GM12878 (cell line): Measurements from ENCODE around the gene PADI2. TPM values are rescaled to one million over a fixed set of nuclear protein-coding genes. Genes with fewer than 3 reads are reported as not detected.

ENCODE experiments used
- ATAC-seq: fragments of 200-7000 bp; cut with Tn5 transposase; 3 replicates; pipeline ENCODE4 v1.9.1; 2020; ENCODE audit warnings: mild to moderate bottlenecking, moderate library complexity
- BruUV-seq: library from RNA; stranded (reverse); fragments of 400-500 nt; replicated peaks from 2 replicates; lab custom pipeline; 2021; lab: Mats Ljungman, UMichigan
- CTCF ChIA-PET: fragments of 300-600 bp; sonication (Branson Sonifier 250); formaldehyde crosslinking; extraction: SDS; loops from one replicate; lab custom pipeline; 2021; ENCODE audit warnings: inconsistent platforms; lab: Yijun Ruan, JAX
- POLR2A ChIA-PET: fragments of 350-600 bp; formaldehyde crosslinking; extraction: SDS; loops from one replicate; lab custom pipeline; 2021; ENCODE audit warnings: inconsistent platforms; lab: Charles Lee
- RAD21 ChIA-PET: fragments of 300-600 bp; sonication (Branson Sonifier 250); formaldehyde crosslinking; loops from one replicate; lab custom pipeline; 2023; ENCODE audit warnings: antibody characterized with exemption; ENCODE audit not compliant: unreplicated experiment; lab: Charles Lee
- SMC1A ChIA-PET: fragments of 300-600 bp; sonication (Branson Sonifier 250); formaldehyde crosslinking; loops from one replicate; lab custom pipeline; 2023; ENCODE audit not compliant: unreplicated experiment, uncharacterized antibody; lab: Charles Lee
- DNase-seq: peaks from one replicate; pipeline ENCODE4 v3.0.0-alpha.2; 2011; ENCODE audit warnings: low read depth, low spot score
- FAIRE-seq: peaks from 3 replicates; lab custom pipeline; 2011; peaks lifted over from hg19 to GRCh38; lab: Jason Lieb, UNC
- H2AFZ ChIP-seq: 2 replicates; pipeline ENCODE4 v1.6.0; 2011; ENCODE audit warnings: low read depth, low read length, control low read depth; ENCODE audit not compliant: control insufficient read depth
- H3K27ac ChIP-seq: 2 replicates; pipeline ENCODE4 v1.5.1; 2011; ENCODE audit warnings: control low read depth; ENCODE audit not compliant: control insufficient read depth, insufficient read depth
- H3K27me3 ChIP-seq, 2 experiments: replicated peaks in 1 of 2; 2 replicates each; pipeline versions ENCODE4 v1.6.0 to v1.6.1; 2011; ENCODE audit warnings: low read length in 1 of 2; ENCODE audit not compliant: control insufficient read depth in 2 of 2, insufficient read depth in 2 of 2
- H3K36me3 ChIP-seq, 2 experiments: 2 replicates each; pipeline ENCODE4 v1.5.1; 2011; ENCODE audit warnings: low read length in 1 of 2; ENCODE audit not compliant: control insufficient read depth in 2 of 2, insufficient read depth in 2 of 2
- H3K4me1 ChIP-seq: 2 replicates; pipeline ENCODE4 v1.6.1; 2011; ENCODE audit warnings: mild to moderate bottlenecking, low read length, moderate library complexity, mixed read lengths; ENCODE audit not compliant: control insufficient read depth, insufficient read depth
- H3K4me2 ChIP-seq: 2 replicates; pipeline ENCODE4 v1.6.0; 2011; ENCODE audit warnings: control low read depth; ENCODE audit not compliant: control insufficient read depth, insufficient read depth
- H3K4me3 ChIP-seq: fragments of 200-600 bp; sonication (generic); 2 replicates; pipeline ENCODE4 v1.5.1; 2016
- H3K79me2 ChIP-seq: 2 replicates; pipeline ENCODE4 v1.6.0; 2011; ENCODE audit warnings: low read length; ENCODE audit not compliant: control insufficient read depth, insufficient read depth
- H3K9ac ChIP-seq: 2 replicates; pipeline ENCODE4 v1.8.0; 2011; ENCODE audit warnings: low read length, control low read depth, mixed read lengths; ENCODE audit not compliant: control insufficient read depth, insufficient read depth
- H3K9me3 ChIP-seq: replicated peaks from 3 replicates; pipeline ENCODE4 v1.5.1; 2011; ENCODE audit warnings: mild to moderate bottlenecking, low read length; ENCODE audit not compliant: control insufficient read depth, insufficient read depth
- H4K20me1 ChIP-seq: 2 replicates; pipeline ENCODE4 v1.6.0; 2011; ENCODE audit not compliant: control insufficient read depth, insufficient read depth
- CREB1 ChIP-seq: IDR thresholded peaks from 2 replicates; pipeline ENCODE4 v1.6.1; 2012; ENCODE audit warnings: low read depth, mild to moderate bottlenecking, inconsistent platforms
- CREM ChIP-seq: IDR thresholded peaks from 2 replicates; pipeline ENCODE4 v1.6.1; 2014; ENCODE audit warnings: antibody characterized with exemption, low read depth
- EGR1 ChIP-seq, 2 experiments: IDR thresholded peaks; 1 replicate in 1 of 2; 2 replicates in 1 of 2; pipeline ENCODE4 v1.6.1; 2011 to 2012; ENCODE audit warnings: low read depth in 2 of 2, low read length in 2 of 2, borderline replicate concordance in 1 of 2, mild to moderate bottlenecking in 1 of 2, moderate library complexity in 1 of 2
- ETV6 ChIP-seq, 2 experiments: fragments of 450-650 bp in 1 of 2; IDR thresholded peaks in 1 of 2; conservative IDR thresholded peaks in 1 of 2; 2 replicates each; pipeline ENCODE4 v1.6.1; 2014; ENCODE audit warnings: antibody characterized with exemption in 1 of 2, borderline replicate concordance in 1 of 2, low read depth in 1 of 2, mild to moderate bottlenecking in 1 of 2, moderate library complexity in 1 of 2
- IRF3 ChIP-seq: fragments of 450-650 bp; IDR thresholded peaks from 2 replicates; pipeline ENCODE4 v1.6.1; 2014; ENCODE audit warnings: mild to moderate bottlenecking
- KLF5 ChIP-seq: fragments of 450-650 bp; IDR thresholded peaks from 2 replicates; pipeline ENCODE4 v1.6.1; 2014; ENCODE audit warnings: mild to moderate bottlenecking; ENCODE audit not compliant: partially characterized antibody
- MLLT1 ChIP-seq: fragments of 450-650 bp; IDR thresholded peaks from 2 replicates; pipeline ENCODE4 v1.6.1; 2016; ENCODE audit warnings: mild to moderate bottlenecking
- MTA2 ChIP-seq: fragments of 450-650 bp; IDR thresholded peaks from 2 replicates; pipeline ENCODE4 v1.6.1; 2016; ENCODE audit warnings: low read depth, mild to moderate bottlenecking, moderate library complexity
- NFIC ChIP-seq: IDR thresholded peaks from 2 replicates; pipeline ENCODE4 v1.6.1; 2012; ENCODE audit warnings: low read depth, mild to moderate bottlenecking, inconsistent platforms, low read length, moderate library complexity
- RELA ChIP-seq: fragments of 450-650 bp; IDR thresholded peaks from 2 replicates; pipeline ENCODE4 v1.8.0; 2014; ENCODE audit warnings: borderline replicate concordance; ENCODE audit not compliant: partially characterized antibody
- RFX5 ChIP-seq: IDR thresholded peaks from 2 replicates; pipeline ENCODE4 v1.6.1; 2011; ENCODE audit warnings: low read depth, low read length, improper control_type of control experiment
- STAT1 ChIP-seq: fragments of 450-650 bp; conservative IDR thresholded peaks from 2 replicates; pipeline ENCODE4 v1.6.1; 2014; ENCODE audit warnings: antibody characterized with exemption, mild to moderate bottlenecking
- ZBTB33 ChIP-seq: fragments of 450-650 bp; IDR thresholded peaks from 2 replicates; pipeline ENCODE4 v1.6.1; 2017; ENCODE audit warnings: mild to moderate bottlenecking
- ZNF384 ChIP-seq: IDR thresholded peaks from 2 replicates; pipeline ENCODE4 v1.6.1; 2012; ENCODE audit warnings: low read depth, mild to moderate bottlenecking, low read length, improper control_type of control experiment, borderline replicate concordance
- ZZZ3 ChIP-seq: IDR thresholded peaks from 2 replicates; pipeline ENCODE4 v1.6.1; 2011; ENCODE audit warnings: low read depth; ENCODE audit not compliant: control insufficient read depth, insufficient read length
- WGBS: methylation state at CpG from one replicate; pipeline ENCODE4 v1.1.6; 2016; ENCODE audit warnings: low lambda C conversion rate; ENCODE audit not compliant: insufficient replicate concordance, insufficient coverage; ENCODE audit errors: missing lambda C conversion rate; 5-methylcytosine and 5-hydroxymethylcytosine counted together
- in situ Hi-C: fragments of 300-500 bp; cut with MboI; formaldehyde crosslinking; loops from 9 replicates; pipeline ENCODE4 v1.14.3; 2018; ENCODE audit warnings: mixed read lengths
- intact Hi-C: fragments of 100-400 bp; cut with micrococcal nuclease; formaldehyde crosslinking; loops from one replicate; pipeline ENCODE4 v1.14.2; 2022; ENCODE audit not compliant: unreplicated experiment
- polyA plus RNA-seq, 11 experiments: library from polyadenylated mRNA; depleted of rRNA in 4 of 11; unstranded in 6 of 11; stranded (reverse) in 5 of 11; fragments of >200 nt; fragmentation: Nextera tagmentation in 4 of 11; fragmentation: Illumina TruSeq in 1 of 11; extraction: Ambion mirVana in 4 of 11; extraction: Trizol in 1 of 11; gene quantifications; 1 replicate in 1 of 11; 2 replicates in 10 of 11; pipeline versions ENCODE4 v1.2.1 to v1.2.3, GENCODE V29; 2011 to 2016; ENCODE audit warnings: inconsistent platforms in 2 of 11, missing spikeins in 2 of 11, low read depth in 1 of 11
- total RNA-seq, 4 experiments: library from RNA; depleted of rRNA in 3 of 4; stranded (reverse); fragments of >200 nt in 3 of 4; fragmentation: Illumina TruSeq in 1 of 4; extraction: Trizol in 1 of 4; gene quantifications; 2 replicates each; pipeline versions ENCODE4 v1.2.1 to v1.2.3, GENCODE V29; 2013 to 2021

Gene PADI2
- total and polyA plus RNA-seq, 10 of the 15 experiments (the other 5 are each of a cell fraction or from before 2014, with no cell fraction given), result 0.05 to 3.0 (median 0.10) TPM; not detected in 1

GRCh38 chr1:17067069-17067426 is 52.2 kb downstream of the PADI2 start (continued):
- TF ChIP-seq ZBTB33 (no peak), EGR1 (IDR thresholded peaks at IDR 0.05; ENCODE audit: borderline replicate concordance in 1 of 2, low read depth in 2 of 2, low read length in 2 of 2) (no peak), CREB1 (no peak), NFIC (no peak), STAT1 (no peak)

- Histone ChIP-seq H3K27ac (no peak overlapping the region), H3K9ac (no peak overlapping the region), H3K79me2 (no peaks in the 10 kb centered on the region), H3K4me1 (no peaks in the 10 kb centered on the region), H3K4me2 (no peak overlapping the region), H3K4me3 (no peak overlapping the region), H2AFZ (no peak overlapping the region; the same call in 1 of the 2 replicates), H3K36me3 (no peaks in the 10 kb centered on the region)
- DNase-seq (no peak), FAIRE-seq (no peak), ATAC-seq (no peak)
- CTCF ChIA-PET, result interaction anchor here (1.0 to 1.4 kb wide), 5 partner anchors 9 to 170 kb away, joined by 3 to 8 read pairs (median 3); no protein-coding TSS in a partner anchor
- RAD21 ChIA-PET, result interaction anchor here (0.7 to 1.8 kb wide), 4 partner anchors 48 to 171 kb away, joined by 3 to 9 read pairs (median 4); no protein-coding TSS in a partner anchor
- no peak for TF ChIP-seq MTA2
- no peak for TF ChIP-seq RFX5
- TF ChIP-seq ZZZ3, result no peak
- TF ChIP-seq CREM, result no peak
- TF ChIP-seq MLLT1, result no peak
- TF ChIP-seq IRF3, result no peak
- TF ChIP-seq ETV6 (conservative IDR thresholded peaks at IDR 0.05 in 1 of 2, IDR thresholded peaks at IDR 0.05 in 1 of 2; ENCODE audit: borderline replicate concordance in 1 of 2, low read depth in 1 of 2), result no peak
- no peak for TF ChIP-seq ZNF384
- TF ChIP-seq KLF5, result no peak
- TF ChIP-seq RELA, result no peak
- TF ChIP-seq, all 136 proteins: peak for 0
- no peaks in the 10 kb centered on the region for H3K27me3 ChIP-seq
- WGBS, result 39% methylated on average over 11 of the region's 11 CpGs
- BruUV-seq, result no TSS peak
- intact Hi-C loops (no loop called here), in situ Hi-C loops (no loop called here)
- SMC1A ChIA-PET, result interaction anchor here (0.6 to 1.8 kb wide), 3 partner anchors 53 to 151 kb away, joined by 3 to 7 read pairs (median 4); partner anchors contain the start of gene PADI2
- POLR2A ChIA-PET, result interaction anchor here (1.1 kb wide), 1 partner anchor 53 kb away, joined by 3 read pairs; no protein-coding TSS in a partner anchor
- H3K9me3 ChIP-seq, result peaks cover 2% of the 10 kb centered on the region; the same call in 2 of the 3 replicates
- no peaks in the 10 kb centered on the region for H4K20me1 ChIP-seq
Observed at GRCh38 chr1:17066361-17067068, 52.7 kb downstream of the PADI2 start.
